ENCODE results near the gene PLCXD3.

- TF ChIP-seq POLR2AphosphoS5 (IDR thresholded peaks at IDR 0.05; ENCODE audit: low read length): no peak
- no peak for TF ChIP-seq CTCF (IDR thresholded peaks at IDR 0.05 in 2 of 3, conservative IDR thresholded peaks at IDR 0.05 in 1 of 3; ENCODE audit: control insufficient read depth in 2 of 3, extremely low read depth in 1 of 3, insufficient read depth in 1 of 3, low read depth in 3 of 3, low read length in 3 of 3)
- TF ChIP-seq POLR2A (IDR thresholded peaks at IDR 0.05; ENCODE audit: low read depth, low read length): no peak
- TF ChIP-seq DPF2 (IDR thresholded peaks at IDR 0.05): no peak
- TF ChIP-seq E2F4 (IDR thresholded peaks at IDR 0.05; ENCODE audit: low read depth, low read length): no peak
- TF ChIP-seq TARDBP (IDR thresholded peaks at IDR 0.05; ENCODE audit: borderline replicate concordance): no peak
- TF ChIP-seq RAD21 (IDR thresholded peaks at IDR 0.05; ENCODE audit: insufficient read depth, low read depth, low read length): no peak
- no peak for TF ChIP-seq USF1 (IDR thresholded peaks at IDR 0.05; ENCODE audit: borderline replicate concordance, extremely low read length, insufficient read depth, low read depth, low read length)
- TF ChIP-seq, protein P1, sequence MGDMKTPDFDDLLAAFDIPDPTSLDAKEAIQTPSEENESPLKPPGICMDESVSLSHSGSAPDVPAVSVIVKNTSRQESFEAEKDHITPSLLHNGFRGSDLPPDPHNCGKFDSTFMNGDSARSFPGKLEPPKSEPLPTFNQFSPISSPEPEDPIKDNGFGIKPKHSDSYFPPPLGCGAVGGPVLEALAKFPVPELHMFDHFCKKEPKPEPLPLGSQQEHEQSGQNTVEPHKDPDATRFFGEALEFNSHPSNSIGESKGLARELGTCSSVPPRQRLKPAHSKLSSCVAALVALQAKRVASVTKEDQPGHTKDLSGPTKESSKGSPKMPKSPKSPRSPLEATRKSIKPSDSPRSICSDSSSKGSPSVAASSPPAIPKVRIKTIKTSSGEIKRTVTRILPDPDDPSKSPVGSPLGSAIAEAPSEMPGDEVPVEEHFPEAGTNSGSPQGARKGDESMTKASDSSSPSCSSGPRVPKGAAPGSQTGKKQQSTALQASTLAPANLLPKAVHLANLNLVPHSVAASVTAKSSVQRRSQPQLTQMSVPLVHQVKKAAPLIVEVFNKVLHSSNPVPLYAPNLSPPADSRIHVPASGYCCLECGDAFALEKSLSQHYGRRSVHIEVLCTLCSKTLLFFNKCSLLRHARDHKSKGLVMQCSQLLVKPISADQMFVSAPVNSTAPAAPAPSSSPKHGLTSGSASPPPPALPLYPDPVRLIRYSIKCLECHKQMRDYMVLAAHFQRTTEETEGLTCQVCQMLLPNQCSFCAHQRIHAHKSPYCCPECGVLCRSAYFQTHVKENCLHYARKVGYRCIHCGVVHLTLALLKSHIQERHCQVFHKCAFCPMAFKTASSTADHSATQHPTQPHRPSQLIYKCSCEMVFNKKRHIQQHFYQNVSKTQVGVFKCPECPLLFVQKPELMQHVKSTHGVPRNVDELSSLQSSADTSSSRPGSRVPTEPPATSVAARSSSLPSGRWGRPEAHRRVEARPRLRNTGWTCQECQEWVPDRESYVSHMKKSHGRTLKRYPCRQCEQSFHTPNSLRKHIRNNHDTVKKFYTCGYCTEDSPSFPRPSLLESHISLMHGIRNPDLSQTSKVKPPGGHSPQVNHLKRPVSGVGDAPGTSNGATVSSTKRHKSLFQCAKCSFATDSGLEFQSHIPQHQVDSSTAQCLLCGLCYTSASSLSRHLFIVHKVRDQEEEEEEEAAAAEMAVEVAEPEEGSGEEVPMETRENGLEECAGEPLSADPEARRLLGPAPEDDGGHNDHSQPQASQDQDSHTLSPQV (IDR thresholded peaks at IDR 0.05): no peak
- no peak for TF ChIP-seq CEBPB (IDR thresholded peaks at IDR 0.05; ENCODE audit: borderline replicate concordance in 1 of 2, low read depth in 2 of 2, low read length in 2 of 2)
- TF ChIP-seq REST (IDR thresholded peaks at IDR 0.05; ENCODE audit: low read depth, low read length): no peak
- no peak for TF ChIP-seq SMAD5 (IDR thresholded peaks at IDR 0.05; ENCODE audit: low read depth)
- TF ChIP-seq RELA (IDR thresholded peaks at IDR 0.05; ENCODE audit: borderline replicate concordance, partially characterized antibody): no peak
- TF ChIP-seq BHLHE40 (IDR thresholded peaks at IDR 0.05; ENCODE audit: borderline replicate concordance in 1 of 2, low read depth in 2 of 2, low read length in 1 of 2): no peak
Measured at GRCh38 chr5:41374631-41375030, 135.8 kb downstream of the PLCXD3 start.
